CD14-positive monocyte (primary cell): Measurements from ENCODE around the gene SETSIP. TPM values are rescaled to one million over a fixed set of nuclear protein-coding genes. Genes with fewer than 3 reads are reported as not detected.

Source experiments
- DNase-seq, 3 donors: peaks; one replicate each; pipeline ENCODE4 v3.0.0-alpha.2; 2011 to 2022
- H2AFZ ChIP-seq: 2 replicates; pipeline ENCODE4 v1.6.0; 2012; ENCODE audit warnings: mild to moderate bottlenecking, low read depth, low read length, inconsistent platforms; ENCODE audit not compliant: insufficient read depth, poor library complexity, severe bottlenecking
- H3K27ac ChIP-seq, 2 donors: 1 replicate in 1 of 2; 2 replicates in 1 of 2; pipeline ENCODE4 v1.5.1; 2012 to 2013; ENCODE audit warnings: low read length in 2 of 2, control low read depth in 1 of 2, inconsistent platforms in 1 of 2, low read depth in 1 of 2, mild to moderate bottlenecking in 1 of 2
- H3K27me3 ChIP-seq, 2 donors: one replicate each; pipeline versions ENCODE4 v1.6.0 to v1.6.1; 2011 to 2013; ENCODE audit warnings: low read length in 2 of 2; ENCODE audit not compliant: control insufficient read depth in 2 of 2, insufficient read depth in 2 of 2
- H3K36me3 ChIP-seq, 2 donors: replicated peaks in 1 of 2; 1 replicate in 1 of 2; 2 replicates in 1 of 2; pipeline versions ENCODE4 v1.5.1 to v1.6.1; 2012 to 2013; ENCODE audit warnings: low read length in 2 of 2, control low read depth in 1 of 2, inconsistent platforms in 1 of 2, mild to moderate bottlenecking in 1 of 2; ENCODE audit not compliant: insufficient read depth in 2 of 2, control insufficient read depth in 1 of 2
- H3K4me1 ChIP-seq, 2 donors: 1 replicate in 1 of 2; 2 replicates in 1 of 2; pipeline versions ENCODE4 v1.5.1 to v1.6.1; 2012 to 2013; ENCODE audit warnings: low read length in 2 of 2, control low read depth in 1 of 2, inconsistent platforms in 1 of 2, mild to moderate bottlenecking in 1 of 2, moderate library complexity in 1 of 2; ENCODE audit not compliant: insufficient read depth in 2 of 2, control insufficient read depth in 1 of 2
- H3K4me2 ChIP-seq: replicated peaks from 2 replicates; pipeline ENCODE3; 2012; ENCODE audit warnings: low read length, moderate library complexity, mild to moderate bottlenecking; ENCODE audit not compliant: poor library complexity, severe bottlenecking; ENCODE audit errors: extremely low read depth
- H3K4me3 ChIP-seq, 3 experiments: fragments of 200-600 bp in 1 of 3; sonication (generic) in 1 of 3; replicated peaks in 1 of 3; 1 replicate in 2 of 3; 2 replicates in 1 of 3; pipeline ENCODE4 v1.5.1; 2011 to 2013; ENCODE audit warnings: low read length in 3 of 3, mild to moderate bottlenecking in 3 of 3, control low read depth in 2 of 3, low read depth in 2 of 3, inconsistent platforms in 1 of 3, moderate library complexity in 1 of 3
- H3K79me2 ChIP-seq: 2 replicates; pipeline ENCODE4 v1.6.0; 2012; ENCODE audit warnings: mild to moderate bottlenecking, control low read depth, inconsistent platforms, low read length, moderate library complexity; ENCODE audit not compliant: insufficient read depth
- H3K9ac ChIP-seq: 2 replicates; pipeline ENCODE4 v1.6.0; 2017; ENCODE audit warnings: low read length, mild to moderate bottlenecking; ENCODE audit not compliant: insufficient read depth, poor library complexity, severe bottlenecking
- H3K9me3 ChIP-seq, 2 donors: replicated peaks in 1 of 2; 1 replicate in 1 of 2; 2 replicates in 1 of 2; pipeline versions ENCODE4 v1.5.1 to v1.6.1; 2012 to 2013; ENCODE audit warnings: low read length in 2 of 2, control low read depth in 1 of 2; ENCODE audit not compliant: control insufficient read depth in 1 of 2, insufficient read depth in 1 of 2
- H4K20me1 ChIP-seq: 2 replicates; pipeline ENCODE4 v1.6.0; 2012; ENCODE audit warnings: mild to moderate bottlenecking, low read length, control low read depth, moderate library complexity; ENCODE audit not compliant: insufficient read depth
- H3K27ac Mint-ChIP-seq, 7 donors: one replicate each; pipeline ENCODE4 v1.8.0; 2020; ENCODE audit warnings: mild to moderate bottlenecking in 7 of 7, mixed read lengths in 7 of 7, moderate library complexity in 6 of 7, inconsistent platforms in 2 of 7
- H3K27me3 Mint-ChIP-seq, 3 donors: one replicate each; pipeline ENCODE4 v1.8.0; 2021 to 2022; ENCODE audit warnings: low read depth in 3 of 3, mild to moderate bottlenecking in 3 of 3, mixed read lengths in 3 of 3, moderate library complexity in 3 of 3, inconsistent platforms in 1 of 3
- H3K36me3 Mint-ChIP-seq, 2 donors: one replicate each; pipeline ENCODE4 v1.8.0; 2020; ENCODE audit warnings: mixed read lengths in 2 of 2, inconsistent platforms in 1 of 2, mild to moderate bottlenecking in 1 of 2
- H3K4me1 Mint-ChIP-seq: one replicate; pipeline ENCODE4 v1.8.0; 2020; ENCODE audit warnings: mild to moderate bottlenecking, mixed read lengths
- H3K4me3 Mint-ChIP-seq, 2 donors: one replicate each; pipeline ENCODE4 v1.8.0; 2020; ENCODE audit warnings: mild to moderate bottlenecking in 2 of 2, mixed read lengths in 2 of 2, moderate library complexity in 1 of 2
- H3K9me3 Mint-ChIP-seq, 7 donors: one replicate each; pipeline ENCODE4 v1.8.0; 2020 to 2022; ENCODE audit warnings: mixed read lengths in 7 of 7, mild to moderate bottlenecking in 6 of 7, moderate library complexity in 6 of 7, inconsistent platforms in 2 of 7
- WGBS: methylation state at CpG from one replicate; pipeline ENCODE4 v1.1.5; 2013; ENCODE audit warnings: missing lambda C conversion rate; ENCODE audit not compliant: insufficient coverage; 5-methylcytosine and 5-hydroxymethylcytosine counted together
- intact Hi-C, 2 donors: fragments of 100-400 bp; cut with micrococcal nuclease; formaldehyde crosslinking; loops; one replicate each; pipeline versions ENCODE4 v1.15.0 to v1.15.1; 2023
- polyA plus RNA-seq, 3 donors: library from polyadenylated mRNA; depleted of rRNA in 1 of 3; unstranded in 2 of 3; stranded (reverse) in 1 of 3; fragments of 300-500 nt in 2 of 3; fragments of >200 nt in 1 of 3; fragmentation: Illumina TruSeq in 2 of 3; gene quantifications; 1 replicate in 2 of 3; 2 replicates in 1 of 3; pipeline ENCODE4 v1.2.3, GENCODE V29; 2012 to 2021
- TF ChIP-seq, protein P1 (sequence below): fragments of 200-600 bp; IDR thresholded peaks from one replicate; pipeline ENCODE4 v1.8.0; 2022; ENCODE audit warnings: antibody characterized with exemption, mild to moderate bottlenecking

Gene SETSIP
- polyA plus RNA-seq, 3 donors, result not detected

DNA sequence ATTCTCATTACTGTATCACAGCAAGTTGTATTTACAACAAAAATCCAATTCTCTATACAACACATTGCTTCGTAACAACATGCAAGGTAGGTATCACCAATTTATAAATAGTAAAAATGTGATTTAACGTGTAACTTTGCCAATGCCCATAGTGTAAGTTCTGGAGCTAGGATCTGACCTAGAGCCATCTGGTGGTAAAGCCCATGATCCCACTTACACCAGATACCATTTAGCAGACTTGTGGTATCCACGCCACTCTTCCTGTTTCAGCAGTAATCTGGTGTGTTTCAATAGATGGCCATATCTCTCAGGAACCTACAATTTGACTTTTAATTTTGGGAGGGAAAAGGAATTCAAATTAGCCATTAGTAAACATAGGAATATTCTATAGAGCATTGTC, 10.2 kb downstream of the SETSIP start:
- Histone ChIP-seq H3K27ac (no peak overlapping the region), H3K27me3 (no peaks in the 10 kb centered on the region), H3K4me3 (no peak overlapping the region), H3K9me3 (no peaks in the 10 kb centered on the region), H3K9ac (no peak overlapping the region), H2AFZ (no peak overlapping the region), H3K36me3 (no peaks in the 10 kb centered on the region), H3K79me2 (no peaks in the 10 kb centered on the region), H3K4me2 (no peak overlapping the region), H4K20me1 (no peaks in the 10 kb centered on the region), H3K4me1 (no peaks in the 10 kb centered on the region)
- no peaks in the 10 kb centered on the region for H3K4me1 Mint-ChIP-seq
- peaks cover 0 to 3% (median 0%) of the 10 kb centered on the region in 7 donors for H3K9me3 Mint-ChIP-seq
- no peaks in the 10 kb centered on the region for H3K36me3 Mint-ChIP-seq
- intact Hi-C loops, result no loop called here
- H3K27ac Mint-ChIP-seq, result no peak overlapping the region
- WGBS, result no CpG with 5 or more reads among the region's 3 CpGs
- TF ChIP-seq, protein P1, sequence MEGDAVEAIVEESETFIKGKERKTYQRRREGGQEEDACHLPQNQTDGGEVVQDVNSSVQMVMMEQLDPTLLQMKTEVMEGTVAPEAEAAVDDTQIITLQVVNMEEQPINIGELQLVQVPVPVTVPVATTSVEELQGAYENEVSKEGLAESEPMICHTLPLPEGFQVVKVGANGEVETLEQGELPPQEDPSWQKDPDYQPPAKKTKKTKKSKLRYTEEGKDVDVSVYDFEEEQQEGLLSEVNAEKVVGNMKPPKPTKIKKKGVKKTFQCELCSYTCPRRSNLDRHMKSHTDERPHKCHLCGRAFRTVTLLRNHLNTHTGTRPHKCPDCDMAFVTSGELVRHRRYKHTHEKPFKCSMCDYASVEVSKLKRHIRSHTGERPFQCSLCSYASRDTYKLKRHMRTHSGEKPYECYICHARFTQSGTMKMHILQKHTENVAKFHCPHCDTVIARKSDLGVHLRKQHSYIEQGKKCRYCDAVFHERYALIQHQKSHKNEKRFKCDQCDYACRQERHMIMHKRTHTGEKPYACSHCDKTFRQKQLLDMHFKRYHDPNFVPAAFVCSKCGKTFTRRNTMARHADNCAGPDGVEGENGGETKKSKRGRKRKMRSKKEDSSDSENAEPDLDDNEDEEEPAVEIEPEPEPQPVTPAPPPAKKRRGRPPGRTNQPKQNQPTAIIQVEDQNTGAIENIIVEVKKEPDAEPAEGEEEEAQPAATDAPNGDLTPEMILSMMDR, result no peak
- no peak for DNase-seq
- peaks cover 0 to 1% (median 0%) of the 10 kb centered on the region in 3 donors for H3K27me3 Mint-ChIP-seq
- no peak overlapping the region for H3K4me3 Mint-ChIP-seq

DNA sequence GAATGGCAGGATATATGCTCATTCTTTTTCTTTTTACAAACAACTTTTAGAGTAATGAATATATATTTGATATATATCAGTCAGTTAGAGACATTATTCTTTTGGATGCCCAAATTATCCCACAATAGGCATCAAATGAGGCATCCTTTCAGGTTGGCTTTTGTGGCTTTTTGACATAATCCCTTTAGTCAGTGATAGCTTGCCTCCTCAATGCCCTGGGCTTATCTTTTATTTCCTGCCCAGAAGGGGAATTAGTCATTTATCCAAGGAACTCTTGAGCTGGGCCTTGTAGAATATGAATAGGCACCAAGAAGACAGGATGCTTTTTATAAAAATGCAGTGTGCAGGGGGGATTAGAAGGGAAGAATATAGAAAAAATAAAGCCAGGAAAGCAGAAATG, 23.3 kb downstream of the SETSIP start:
- TF ChIP-seq, protein P1, result no peak
- intact Hi-C loops, result no loop called here
- Histone ChIP-seq H3K9me3 (no peaks in the 10 kb centered on the region), H3K4me2 (no peak overlapping the region), H4K20me1 (no peaks in the 10 kb centered on the region), H3K27ac (no peak overlapping the region), H3K79me2 (no peaks in the 10 kb centered on the region), H3K4me1 (peaks cover 0 to 6% of the 10 kb centered on the region in 2 donors), H3K4me3 (no peak overlapping the region), H2AFZ (no peak overlapping the region), H3K9ac (no peak overlapping the region), H3K27me3 (no peaks in the 10 kb centered on the region), H3K36me3 (no peaks in the 10 kb centered on the region)
- Mint-ChIP-seq H3K4me3 (no peak overlapping the region), H3K27ac (no peak overlapping the region), H3K36me3 (no peaks in the 10 kb centered on the region), H3K9me3 (no peaks in the 10 kb centered on the region), H3K27me3 (peaks cover 0 to 2% (median 2%) of the 10 kb centered on the region in 3 donors), H3K4me1 (peaks cover 6% of the 10 kb centered on the region)
- DNase-seq, result no peak
